Smooth muscle cell (in vitro differentiated cells): ENCODE data around the gene ZSCAN12. TPM values are rescaled to one million over a fixed set of nuclear protein-coding genes. Genes with fewer than 3 reads are reported as not detected.

Source experiments
- DNase-seq: peaks from one replicate; lab custom pipeline; 2025; ENCODE audit not compliant: unreplicated experiment; lab: John Stamatoyannopoulos, UW
- H2AFZ ChIP-seq: fragments of 200-600 bp; sonication (generic); 2 replicates; pipeline ENCODE4 v1.6.0; 2016; ENCODE audit warnings: antibody characterized with exemption, low read depth, mild to moderate bottlenecking
- H3F3A ChIP-seq: fragments of 200-600 bp; sonication (generic); 2 replicates; pipeline ENCODE4 v1.6.0; 2017; ENCODE audit warnings: antibody characterized with exemption, low read depth
- H3K27ac ChIP-seq: fragments of 200-600 bp; sonication (generic); 2 replicates; pipeline ENCODE4 v1.5.1; 2016; ENCODE audit warnings: low read depth, mild to moderate bottlenecking
- H3K27me3 ChIP-seq: fragments of 200-600 bp; sonication (generic); 2 replicates; pipeline ENCODE4 v1.6.1; 2016; ENCODE audit warnings: low read depth, mild to moderate bottlenecking
- H3K36me3 ChIP-seq: fragments of 200-600 bp; sonication (generic); 2 replicates; pipeline ENCODE4 v1.5.1; 2016; ENCODE audit warnings: low read depth
- H3K4me1 ChIP-seq: fragments of 200-600 bp; sonication (generic); 2 replicates; pipeline ENCODE4 v1.5.1; 2016; ENCODE audit warnings: low read depth
- H3K4me2 ChIP-seq: fragments of 200-600 bp; sonication (generic); 2 replicates; pipeline ENCODE4 v1.6.0; 2016; ENCODE audit warnings: mild to moderate bottlenecking
- H3K4me3 ChIP-seq: fragments of 200-600 bp; sonication (generic); 2 replicates; pipeline ENCODE4 v1.5.1; 2016; ENCODE audit warnings: mild to moderate bottlenecking
- H3K79me2 ChIP-seq: fragments of 200-600 bp; sonication (generic); 2 replicates; pipeline ENCODE4 v1.6.0; 2016; ENCODE audit warnings: low read depth, mild to moderate bottlenecking
- H3K9ac ChIP-seq: fragments of 200-600 bp; sonication (generic); 2 replicates; pipeline ENCODE4 v1.6.0; 2016; ENCODE audit warnings: low read depth
- H3K9me3 ChIP-seq: fragments of 200-600 bp; sonication (generic); replicated peaks from 2 replicates; pipeline ENCODE4 v1.5.1; 2016; ENCODE audit warnings: low read depth
- H4K20me1 ChIP-seq: fragments of 200-600 bp; sonication (generic); 2 replicates; pipeline ENCODE4 v1.6.0; 2016; ENCODE audit warnings: low read depth
- WGBS: methylation state at CpG from one replicate; pipeline ENCODE4 v1.1.7; 2016; ENCODE audit warnings: low lambda C conversion rate; 5-methylcytosine and 5-hydroxymethylcytosine counted together
- polyA plus RNA-seq: library from polyadenylated mRNA; unstranded; fragments of >200 nt; fragmentation: Nextera tagmentation; extraction: Ambion mirVana; gene quantifications from 2 replicates; pipeline ENCODE4 v1.2.1, GENCODE V29; 2016
- total RNA-seq: library from RNA; depleted of rRNA; stranded (reverse); fragments of >200 nt; gene quantifications from 2 replicates; pipeline ENCODE4 v1.2.3, GENCODE V29; 2014
- TF ChIP-seq, protein P1 (sequence below): fragments of 200-600 bp; sonication (generic); IDR thresholded peaks from 2 replicates; pipeline ENCODE4 v1.5.1; 2017; ENCODE audit warnings: borderline replicate concordance, mild to moderate bottlenecking, antibody characterized with exemption; ENCODE audit not compliant: insufficient read depth, poor library complexity, severe bottlenecking

The ZSCAN12 gene
- total and polyA plus RNA-seq, 2 experiments from 2014 or later: 1.3 to 6.8 TPM

DNA sequence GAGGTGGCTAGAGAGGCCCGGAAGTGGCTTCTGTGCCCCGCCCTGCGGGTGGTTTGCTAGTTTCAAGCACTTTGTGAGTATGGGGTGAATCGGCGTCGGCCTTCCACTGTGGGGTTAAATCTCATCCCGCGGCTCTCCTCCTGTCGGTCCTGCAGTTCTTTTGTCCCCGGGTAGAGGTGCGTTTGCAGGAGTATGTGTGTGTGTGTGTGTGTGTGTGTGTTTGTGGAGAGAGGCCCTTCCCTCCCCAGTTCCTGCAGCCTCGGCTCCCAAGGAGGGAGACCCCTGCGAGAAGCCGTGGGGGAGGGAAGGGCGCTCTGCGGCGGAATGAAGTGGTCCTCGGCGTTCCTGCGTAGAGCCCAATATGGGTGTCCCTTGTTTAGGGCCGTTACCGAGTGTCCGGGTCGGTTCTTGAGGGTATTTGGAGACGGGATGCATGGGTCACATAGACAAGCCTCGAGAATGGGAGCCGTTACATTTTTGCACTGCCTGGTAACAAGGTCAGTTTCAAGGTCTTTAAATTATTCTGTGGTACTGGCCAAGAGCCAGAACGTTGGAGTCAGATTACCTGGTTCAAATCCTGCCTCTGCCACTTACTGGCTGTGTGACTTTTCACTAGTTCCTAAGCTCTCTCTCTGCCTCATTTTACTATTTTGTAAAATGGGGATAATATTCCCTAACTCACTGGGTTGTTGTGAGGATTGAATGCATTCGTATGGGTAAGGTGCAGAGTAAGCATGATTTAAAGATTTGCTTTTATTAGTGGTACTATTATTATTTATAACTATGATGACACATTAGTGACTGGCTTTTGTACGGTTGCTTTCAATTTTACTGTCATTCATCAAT lies 49.4 kb downstream of the ZSCAN12 start, which contains the start of gene ZKSCAN3:
TSS of gene ZKSCAN3 (plus strand) at position 56 of the 846 bp plus-strand sequence. CDS start 9,640 bp downstream, outside the sequence.
- H4K20me1 ChIP-seq: peaks cover 1% of the 10 kb centered on the region
- H3K27me3 ChIP-seq: peaks cover 25% of the 10 kb centered on the region
- no peaks in the 10 kb centered on the region for H3F3A ChIP-seq
- 4% methylated on average over 28 of the region's 30 CpGs for WGBS
- peaks cover 8% of the 10 kb centered on the region for H3K4me1 ChIP-seq
- peak; percentile 16 for DNase-seq
- no peak within 1 kb of the TSS for H3K27ac ChIP-seq
- H3K36me3 ChIP-seq: no peaks in the 10 kb centered on the region
- peak within 1 kb of the TSS; percentile 88 for H3K4me2 ChIP-seq
- H2AFZ ChIP-seq: peak within 1 kb of the TSS; percentile 90
- H3K4me3 ChIP-seq: peak within 1 kb of the TSS; percentile 74
- peaks cover 27% of the 10 kb centered on the region for H3K79me2 ChIP-seq
- TF ChIP-seq, protein P1, sequence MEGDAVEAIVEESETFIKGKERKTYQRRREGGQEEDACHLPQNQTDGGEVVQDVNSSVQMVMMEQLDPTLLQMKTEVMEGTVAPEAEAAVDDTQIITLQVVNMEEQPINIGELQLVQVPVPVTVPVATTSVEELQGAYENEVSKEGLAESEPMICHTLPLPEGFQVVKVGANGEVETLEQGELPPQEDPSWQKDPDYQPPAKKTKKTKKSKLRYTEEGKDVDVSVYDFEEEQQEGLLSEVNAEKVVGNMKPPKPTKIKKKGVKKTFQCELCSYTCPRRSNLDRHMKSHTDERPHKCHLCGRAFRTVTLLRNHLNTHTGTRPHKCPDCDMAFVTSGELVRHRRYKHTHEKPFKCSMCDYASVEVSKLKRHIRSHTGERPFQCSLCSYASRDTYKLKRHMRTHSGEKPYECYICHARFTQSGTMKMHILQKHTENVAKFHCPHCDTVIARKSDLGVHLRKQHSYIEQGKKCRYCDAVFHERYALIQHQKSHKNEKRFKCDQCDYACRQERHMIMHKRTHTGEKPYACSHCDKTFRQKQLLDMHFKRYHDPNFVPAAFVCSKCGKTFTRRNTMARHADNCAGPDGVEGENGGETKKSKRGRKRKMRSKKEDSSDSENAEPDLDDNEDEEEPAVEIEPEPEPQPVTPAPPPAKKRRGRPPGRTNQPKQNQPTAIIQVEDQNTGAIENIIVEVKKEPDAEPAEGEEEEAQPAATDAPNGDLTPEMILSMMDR: no peak
- H3K9me3 ChIP-seq: no peaks in the 10 kb centered on the region
- peak within 1 kb of the TSS; percentile 70 for H3K9ac ChIP-seq

DNA sequence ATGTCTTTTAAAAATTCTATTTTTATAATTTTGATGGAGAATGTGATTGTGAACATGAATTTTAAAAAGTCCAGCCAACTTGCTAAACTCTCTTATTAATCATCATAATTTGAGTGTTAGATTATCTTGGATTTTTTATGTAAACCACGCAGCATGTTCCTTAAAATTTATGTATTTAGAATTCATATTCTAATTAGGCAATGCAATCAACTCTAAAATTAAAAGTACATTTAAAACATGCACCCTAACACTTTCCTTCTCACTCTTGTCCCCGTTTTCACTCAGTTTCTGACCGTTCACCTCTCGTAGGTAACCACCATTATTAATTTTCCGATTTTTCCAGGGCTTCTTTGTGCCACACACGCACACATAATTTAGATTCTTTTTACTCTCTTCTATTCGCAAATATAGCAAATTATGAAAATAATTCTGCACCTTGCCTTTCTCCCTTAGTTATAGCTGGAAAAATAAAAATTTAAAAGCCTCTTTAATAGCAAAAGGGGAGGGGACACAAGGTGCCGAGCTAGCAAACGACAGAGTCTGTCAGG lies 50.1 kb downstream of the ZSCAN12 start:
- no peak overlapping the region for H3K27ac ChIP-seq
- peaks cover 27% of the 10 kb centered on the region for H3K79me2 ChIP-seq
- H3F3A ChIP-seq: no peaks in the 10 kb centered on the region
- no peaks in the 10 kb centered on the region for H4K20me1 ChIP-seq
- H2AFZ ChIP-seq: peak overlapping the region; percentile 90
- peak overlapping the region; percentile 70 for H3K9ac ChIP-seq
- DNase-seq: no peak
- peak overlapping the region; percentile 88 for H3K4me2 ChIP-seq
- no peaks in the 10 kb centered on the region for H3K36me3 ChIP-seq
- peaks cover 25% of the 10 kb centered on the region for H3K27me3 ChIP-seq
- peaks cover 8% of the 10 kb centered on the region for H3K4me1 ChIP-seq
- TF ChIP-seq, protein P1: no peak
- WGBS: 4% methylated on average over 9 of the region's 9 CpGs
- no peaks in the 10 kb centered on the region for H3K9me3 ChIP-seq
- peak overlapping the region; percentile 74 for H3K4me3 ChIP-seq

DNA sequence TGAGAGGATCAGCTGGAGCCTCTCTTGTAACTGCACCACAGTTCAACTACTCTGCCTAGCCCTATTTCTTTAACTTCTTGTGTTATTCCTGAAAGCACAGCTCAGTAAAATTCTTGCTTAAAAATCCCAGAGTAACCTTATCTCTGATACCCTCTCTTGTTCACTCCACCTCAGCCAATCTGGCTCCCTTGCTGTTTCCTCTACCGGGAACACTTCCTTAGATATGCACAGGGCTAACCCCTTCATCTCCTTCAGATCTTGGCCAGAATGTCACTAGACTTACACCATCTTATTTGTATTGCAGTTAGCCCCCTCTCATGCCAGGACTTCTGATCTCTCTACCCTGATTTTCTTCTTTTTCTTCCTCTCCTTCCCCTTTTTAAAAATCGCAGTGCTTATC lies 52.4 kb downstream of the ZSCAN12 start:
- Histone ChIP-seq H3K9ac (no peak overlapping the region), H3K4me1 (peaks cover 8% of the 10 kb centered on the region), H3K79me2 (peaks cover 21% of the 10 kb centered on the region), H3K9me3 (no peaks in the 10 kb centered on the region), H3K4me3 (no peak overlapping the region), H3K27me3 (peaks cover 25% of the 10 kb centered on the region), H3K36me3 (no peaks in the 10 kb centered on the region), H4K20me1 (no peaks in the 10 kb centered on the region), H3K27ac (no peak overlapping the region), H2AFZ (no peak overlapping the region), H3K4me2 (no peak overlapping the region), H3F3A (no peaks in the 10 kb centered on the region)
- DNase-seq: no peak
- 29% methylated on average over 2 of the region's 2 CpGs for WGBS
- TF ChIP-seq, protein P1: no peak
